Adipocyte (in vitro differentiated cells): Measurements from ENCODE around the gene ARMH3.
A peak's percentile ranks its signal among the peaks of the same experiment; 100 is the strongest.
"Not testable (repeated sequence)": the region's sequence is repeated elsewhere in the genome, so short reads cannot be mapped to it uniquely, and the experiment has no call there.

Experiments used
- DNase-seq: peaks from one replicate; pipeline ENCODE4 v3.0.0-alpha.2; 2015; ENCODE audit warnings: low read depth
- H3K27me3 ChIP-seq: replicated peaks from 2 replicates; pipeline ENCODE4 v1.7.0; 2013; ENCODE audit warnings: mild to moderate bottlenecking, low read length, moderate library complexity; ENCODE audit not compliant: control insufficient read depth, insufficient read depth
- H3K36me3 ChIP-seq: 2 replicates; pipeline ENCODE4 v1.7.0; 2013; ENCODE audit warnings: low read length, mild to moderate bottlenecking, moderate library complexity; ENCODE audit not compliant: control insufficient read depth, insufficient read depth, severe bottlenecking
- H3K4me1 ChIP-seq: 2 replicates; pipeline ENCODE4 v1.7.0; 2013; ENCODE audit warnings: mild to moderate bottlenecking, low read length, moderate library complexity; ENCODE audit not compliant: control insufficient read depth, insufficient read depth
- H3K4me3 ChIP-seq: 2 replicates; pipeline ENCODE4 v1.7.0; 2013; ENCODE audit warnings: mild to moderate bottlenecking, low read length, moderate library complexity
- H3K9ac ChIP-seq: 2 replicates; pipeline ENCODE4 v1.7.0; 2013; ENCODE audit warnings: mild to moderate bottlenecking, low read length, moderate library complexity
- H3K9me3 ChIP-seq: 2 replicates; pipeline ENCODE4 v1.7.0; 2013; ENCODE audit warnings: mild to moderate bottlenecking, low read length, moderate library complexity; ENCODE audit not compliant: control insufficient read depth

The ARMH3 gene

DNA sequence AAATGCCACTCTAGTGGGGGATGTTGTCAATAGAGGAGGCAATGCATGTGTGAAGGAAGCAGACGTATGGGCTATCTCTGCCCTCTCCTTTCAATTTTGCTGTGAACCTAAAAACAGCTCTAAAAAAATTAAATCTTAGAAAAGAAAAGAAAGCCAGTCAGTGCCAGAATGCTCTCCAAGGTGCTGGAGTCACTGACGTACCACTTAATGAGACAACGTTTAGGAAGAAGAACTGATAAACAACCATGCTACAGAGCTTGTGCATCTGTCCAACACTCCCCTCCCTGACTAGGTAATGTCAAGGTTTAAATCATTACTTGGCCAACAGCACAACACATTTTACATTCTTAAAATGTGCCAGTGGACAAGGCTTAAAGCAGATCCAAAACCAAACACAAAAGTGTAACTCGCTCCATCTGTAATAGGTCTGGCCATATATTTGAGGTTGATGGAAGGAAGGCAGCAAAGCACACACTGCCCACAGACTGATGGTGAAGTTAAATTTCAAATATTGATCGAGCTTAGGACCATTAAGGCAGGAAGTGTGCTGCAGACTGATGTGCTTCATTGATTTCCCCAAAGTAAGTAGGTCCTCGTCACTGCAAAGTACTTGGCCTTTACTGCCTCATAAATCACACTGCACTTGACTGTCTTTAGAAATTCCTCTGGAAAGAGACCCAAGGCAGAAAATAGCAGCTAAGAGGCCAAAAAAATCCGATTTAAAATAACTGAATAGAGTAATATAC lies 15.5 kb downstream of the ARMH3 start:
- H3K36me3 ChIP-seq: peaks cover 5% of the 10 kb centered on the region
- no peak for DNase-seq
- no peak overlapping the region for H3K4me3 ChIP-seq
- H3K4me1 ChIP-seq: peaks cover 19% of the 10 kb centered on the region
- no peak overlapping the region for H3K9ac ChIP-seq
- no peaks in the 10 kb centered on the region for H3K9me3 ChIP-seq
- no peaks in the 10 kb centered on the region for H3K27me3 ChIP-seq

- no peaks in the 10 kb centered on the region for H3K9me3 ChIP-seq
- H3K4me1 ChIP-seq: peaks cover 14% of the 10 kb centered on the region
- H3K36me3 ChIP-seq: peaks cover 5% of the 10 kb centered on the region
- H3K4me3 ChIP-seq: no peak overlapping the region
- no peak for DNase-seq
- H3K9ac ChIP-seq: no peak overlapping the region
- H3K27me3 ChIP-seq: no peaks in the 10 kb centered on the region
These were observed 17.6 kb downstream of the ARMH3 start for GRCh38 chr10:102038410-102038809.

DNA sequence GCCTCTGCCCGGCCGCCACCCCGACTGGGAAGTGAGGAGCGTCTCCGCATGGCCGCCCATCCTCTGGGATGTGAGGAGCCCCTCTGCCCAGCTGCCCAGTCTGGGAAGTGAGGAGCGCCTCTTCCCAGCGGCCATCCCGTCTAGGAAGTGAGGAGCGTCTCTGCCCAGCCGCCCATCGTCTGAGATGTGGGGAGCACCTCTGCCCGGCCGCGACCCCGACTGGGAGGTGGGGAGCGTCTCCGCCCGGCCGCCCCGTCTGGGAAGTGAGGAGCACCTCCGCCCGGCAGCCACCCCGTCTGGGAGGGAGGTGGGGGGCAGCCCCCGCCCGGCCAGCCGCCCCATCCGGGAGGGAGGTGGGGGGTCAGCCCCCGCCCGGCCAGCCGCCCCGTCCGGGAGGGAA lies 20.2 kb downstream of the ARMH3 start:
- H3K4me3 ChIP-seq, H3K4me1 ChIP-seq, H3K9ac ChIP-seq, H3K27me3 ChIP-seq, H3K9me3 ChIP-seq, DNase-seq: not testable (repeated sequence)
- H3K36me3 ChIP-seq: peaks cover 25% of the 10 kb centered on the region

- Histone ChIP-seq H3K27me3 (no peaks in the 10 kb centered on the region), H3K9me3 (no peaks in the 10 kb centered on the region), H3K4me3 (no peak overlapping the region), H3K4me1 (no peaks in the 10 kb centered on the region), H3K36me3 (peaks cover 36% of the 10 kb centered on the region), H3K9ac (no peak overlapping the region)
- DNase-seq: no peak
These were observed 22.2 kb downstream of the ARMH3 start for GRCh38 chr10:102033787-102034186.

- DNase-seq: no peak
- no peaks in the 10 kb centered on the region for H3K9me3 ChIP-seq
- H3K4me1 ChIP-seq: no peaks in the 10 kb centered on the region
- no peaks in the 10 kb centered on the region for H3K27me3 ChIP-seq
- H3K9ac ChIP-seq: no peak overlapping the region
- no peak overlapping the region for H3K4me3 ChIP-seq
- H3K36me3 ChIP-seq: peaks cover 74% of the 10 kb centered on the region
These were observed 28.7 kb downstream of the ARMH3 start for GRCh38 chr10:102027261-102027660.

- DNase-seq: no peak
- Histone ChIP-seq H3K27me3 (no peaks in the 10 kb centered on the region), H3K9ac (no peak overlapping the region), H3K4me1 (no peaks in the 10 kb centered on the region), H3K36me3 (peaks cover 71% of the 10 kb centered on the region), H3K4me3 (no peak overlapping the region), H3K9me3 (no peaks in the 10 kb centered on the region)
These were observed 31.2 kb downstream of the ARMH3 start for GRCh38 chr10:102024799-102025198.

DNA sequence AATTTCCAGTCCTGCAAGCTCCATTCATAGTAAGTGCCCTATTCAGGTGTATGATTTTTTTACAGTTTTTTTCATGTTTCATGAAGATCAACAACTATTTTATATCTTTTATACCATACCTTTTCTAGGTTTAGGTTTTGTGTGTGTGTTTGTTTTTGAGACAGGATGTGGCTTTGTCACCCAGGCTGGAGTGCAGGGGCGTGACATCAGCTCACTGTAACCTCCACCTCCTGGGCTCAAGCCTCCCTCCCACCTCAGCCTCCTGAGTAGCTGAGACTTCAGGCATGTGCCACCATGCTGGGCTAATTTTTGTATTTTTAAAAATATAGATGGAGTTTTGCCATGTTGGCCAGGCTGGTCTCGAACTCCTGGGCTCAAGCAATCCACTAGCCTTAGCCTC lies 35.0 kb downstream of the ARMH3 start:
- no peak for DNase-seq
- H3K36me3 ChIP-seq: peaks cover 46% of the 10 kb centered on the region
- H3K9me3 ChIP-seq: no peaks in the 10 kb centered on the region
- H3K4me1 ChIP-seq: peaks cover 17% of the 10 kb centered on the region
- H3K27me3 ChIP-seq: no peaks in the 10 kb centered on the region
- no peak overlapping the region for H3K4me3 ChIP-seq
- H3K9ac ChIP-seq: no peak overlapping the region

- H3K9me3 ChIP-seq: no peaks in the 10 kb centered on the region
- DNase-seq: no peak
- peaks cover 36% of the 10 kb centered on the region for H3K36me3 ChIP-seq
- no peak overlapping the region for H3K4me3 ChIP-seq
- H3K27me3 ChIP-seq: no peaks in the 10 kb centered on the region
- no peak overlapping the region for H3K9ac ChIP-seq
- peaks cover 17% of the 10 kb centered on the region for H3K4me1 ChIP-seq
These were observed 38.7 kb downstream of the ARMH3 start for GRCh38 chr10:102017295-102017694.

DNA sequence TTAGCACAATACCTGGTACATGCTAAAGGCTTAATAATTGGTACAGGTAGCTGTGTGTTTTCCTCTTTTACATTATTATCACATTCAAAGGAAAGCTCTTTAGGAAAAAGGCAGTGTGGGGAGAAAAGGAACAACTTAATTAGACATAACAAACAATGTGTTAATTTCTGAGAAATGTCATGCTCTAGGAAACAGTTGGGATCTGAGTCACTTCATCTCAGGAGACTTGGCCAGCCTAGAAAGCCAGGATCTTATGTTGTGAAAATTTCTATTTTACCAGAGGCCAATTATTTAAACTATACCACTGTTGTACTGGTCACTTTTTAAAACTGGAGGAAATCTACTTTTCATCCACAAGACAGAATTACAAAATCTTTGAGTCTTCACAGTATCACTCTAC lies 39.6 kb downstream of the ARMH3 start:
- peaks cover 17% of the 10 kb centered on the region for H3K4me1 ChIP-seq
- no peaks in the 10 kb centered on the region for H3K27me3 ChIP-seq
- DNase-seq: no peak
- H3K36me3 ChIP-seq: peaks cover 40% of the 10 kb centered on the region
- H3K9ac ChIP-seq: no peak overlapping the region
- H3K4me3 ChIP-seq: no peak overlapping the region
- no peaks in the 10 kb centered on the region for H3K9me3 ChIP-seq

DNA sequence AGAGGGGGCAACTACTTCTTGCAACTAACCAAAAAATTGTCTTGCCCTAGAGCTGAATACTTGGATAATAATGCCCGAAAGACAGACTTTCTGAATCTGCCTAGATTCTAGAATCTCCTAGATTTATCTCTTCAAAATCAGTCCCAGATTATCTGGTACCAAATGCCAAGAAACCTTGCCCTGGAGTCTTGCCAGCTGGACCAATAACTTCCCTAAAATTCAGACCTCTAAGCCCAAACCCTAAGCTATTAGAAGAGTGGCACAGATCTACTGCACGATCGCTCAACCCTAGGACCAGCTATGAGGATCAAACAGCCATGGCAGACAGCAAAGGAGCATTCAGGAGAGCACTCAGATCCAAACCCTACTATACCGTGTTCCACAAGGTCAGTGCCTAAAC lies 45.0 kb downstream of the ARMH3 start:
- peaks cover 42% of the 10 kb centered on the region for H3K36me3 ChIP-seq
- no peak overlapping the region for H3K9ac ChIP-seq
- no peak overlapping the region for H3K4me3 ChIP-seq
- no peaks in the 10 kb centered on the region for H3K27me3 ChIP-seq
- no peak for DNase-seq
- H3K4me1 ChIP-seq: peaks cover 13% of the 10 kb centered on the region
- H3K9me3 ChIP-seq: no peaks in the 10 kb centered on the region

DNA sequence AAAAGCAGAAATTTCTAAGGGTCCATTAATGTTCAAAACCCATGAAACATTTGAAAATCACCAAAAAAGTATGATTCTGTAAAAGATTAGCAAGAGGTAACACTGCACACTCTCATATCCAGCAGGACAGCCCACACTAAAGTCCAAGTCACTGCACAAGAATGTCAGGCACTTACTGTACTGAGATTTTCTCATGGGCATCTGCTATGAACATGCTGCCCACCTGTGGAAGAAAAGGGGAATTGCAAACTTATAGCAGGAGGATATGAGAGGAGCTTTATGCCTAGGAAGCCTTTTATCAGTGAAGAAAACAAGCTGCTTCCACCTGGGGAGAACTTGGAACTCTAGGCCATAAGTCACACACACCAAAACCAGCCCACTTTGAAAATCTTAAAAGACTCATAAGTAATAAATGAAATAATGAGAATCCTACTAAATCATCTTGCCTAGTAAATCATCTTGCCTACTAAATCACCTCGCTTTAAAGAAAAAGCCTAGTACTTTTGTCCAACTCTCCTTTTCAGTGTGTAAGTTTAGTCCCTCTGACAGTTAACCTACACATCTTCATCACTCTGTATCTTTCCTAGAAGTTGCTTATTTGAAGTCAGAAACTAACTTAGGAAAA lies 46.1 kb downstream of the ARMH3 start:
- H3K27me3 ChIP-seq: no peaks in the 10 kb centered on the region
- H3K4me3 ChIP-seq: no peak overlapping the region
- DNase-seq: peak; percentile 94
- no peaks in the 10 kb centered on the region for H3K9me3 ChIP-seq
- peaks cover 16% of the 10 kb centered on the region for H3K4me1 ChIP-seq
- peaks cover 50% of the 10 kb centered on the region for H3K36me3 ChIP-seq
- peak overlapping the region; percentile 33 for H3K9ac ChIP-seq
